Hematopoietic multipotent progenitor cell treated with erythropoietin and hydrocortisone succinate and interleukin-3 and kit ligand, for 4 days (in vitro differentiated cells): ENCODE data around the gene DCC.
A peak's percentile ranks its signal among the peaks of the same experiment; 100 is the strongest.
"Not testable (repeated sequence)": the region's sequence is repeated elsewhere in the genome, so short reads cannot be mapped to it uniquely, and the experiment has no call there.

Source experiments
- DNase-seq: peaks from one replicate; pipeline ENCODE4 v3.0.0-alpha.2; 2015

The DCC gene

DNA sequence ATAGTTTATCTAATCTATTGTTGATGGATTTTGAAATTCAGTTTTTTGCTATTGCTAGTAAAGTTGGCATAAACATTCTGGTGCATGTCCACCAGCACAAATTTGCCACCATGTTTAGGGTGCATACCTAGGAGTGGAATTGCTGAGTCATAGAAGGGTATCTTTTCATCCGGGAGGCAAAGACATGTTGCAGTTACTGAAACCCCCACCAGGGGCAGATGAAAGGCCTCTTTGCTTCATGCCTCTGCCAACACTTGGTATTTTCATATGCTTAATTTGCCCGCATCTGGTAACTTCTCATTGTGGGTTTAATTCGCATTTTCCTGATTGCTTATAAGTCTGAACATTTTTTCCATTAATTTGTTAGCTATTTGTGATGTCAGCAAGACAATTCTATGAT lies 8.2 kb downstream of the DCC start:
- peak; percentile 49 for DNase-seq

DNA sequence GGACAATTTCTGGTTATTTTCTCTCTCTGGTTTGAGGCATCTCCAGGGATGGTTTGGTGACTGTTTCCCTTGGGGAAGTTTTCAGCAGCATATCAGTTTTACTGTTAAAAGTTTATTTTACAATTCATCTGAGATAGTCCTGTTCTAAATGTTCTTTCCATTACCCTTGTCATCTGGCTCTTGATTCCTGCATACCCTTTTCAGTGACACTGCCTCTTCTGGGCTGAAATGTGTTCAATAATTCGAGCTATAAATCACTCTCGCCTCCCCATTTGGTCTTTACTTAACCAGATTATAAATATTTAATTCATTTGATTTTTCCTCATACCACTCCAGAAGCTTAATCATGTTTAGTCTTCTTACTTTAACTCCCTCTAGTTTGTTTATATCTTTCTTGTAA lies 9.5 kb downstream of the DCC start:
- DNase-seq: no peak

DNA sequence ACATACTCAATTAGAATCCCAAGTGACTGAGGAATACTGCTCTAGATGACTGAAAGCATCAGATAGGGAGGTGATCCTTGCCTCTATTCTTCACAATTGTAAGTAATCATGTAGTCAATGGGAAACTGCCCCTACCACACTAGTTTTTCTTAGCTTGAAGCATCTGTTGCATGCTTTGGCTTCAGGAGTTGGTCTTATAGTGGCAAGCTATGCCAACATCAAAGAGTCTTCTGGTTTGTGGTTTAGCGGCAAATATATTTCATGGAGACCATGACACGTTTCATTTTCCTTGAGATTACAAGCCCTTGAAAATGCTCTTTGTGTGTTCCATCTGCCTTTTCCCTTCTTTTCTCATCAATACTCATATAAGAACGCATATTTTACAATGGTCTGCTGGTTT lies 12.9 kb downstream of the DCC start:
- no peak for DNase-seq

- no peak for DNase-seq
Observed at GRCh38 chr18:52353589-52353988, 13.6 kb downstream of the DCC start.

DNA sequence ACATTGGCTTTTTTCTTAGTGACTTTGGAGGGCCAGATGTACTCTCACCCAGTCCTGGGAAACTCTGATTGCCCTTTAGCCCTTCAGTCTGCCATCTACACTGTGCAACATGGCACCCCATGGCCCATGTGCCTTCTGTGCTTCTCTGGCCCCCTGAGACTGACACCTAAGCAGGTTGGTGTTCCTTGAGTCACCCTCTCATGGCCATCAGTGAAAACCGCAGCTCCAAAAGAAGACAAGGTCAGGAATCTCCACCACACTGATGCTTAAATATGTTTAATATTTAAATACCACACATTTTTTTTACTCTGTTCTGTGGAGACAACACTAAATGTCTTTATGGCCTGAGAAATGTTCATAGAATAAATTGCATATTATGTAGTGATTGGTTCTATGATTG lies 23.9 kb downstream of the DCC start:
- DNase-seq: no peak

DNA sequence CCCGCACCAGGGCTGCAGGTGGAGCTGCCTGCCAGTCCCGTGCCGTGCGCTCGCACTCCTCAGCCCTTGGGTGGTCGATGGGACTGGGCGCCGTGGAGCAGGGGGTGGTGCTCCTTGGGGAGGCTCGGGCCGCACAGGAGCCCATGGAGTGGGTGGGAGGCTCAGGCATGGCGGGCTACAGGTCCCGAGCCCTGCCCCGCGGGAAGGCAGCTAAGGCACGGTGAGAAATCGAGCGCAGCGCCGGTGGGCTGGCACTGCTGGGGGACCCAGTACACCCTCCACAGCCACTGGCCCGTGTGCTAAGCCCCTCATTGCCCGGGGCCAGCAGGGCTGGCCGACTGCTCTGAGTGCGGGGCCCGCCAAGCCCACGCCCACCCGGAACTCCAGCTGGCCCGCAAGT lies 26.9 kb downstream of the DCC start:
- not testable (repeated sequence) for DNase-seq

- no peak for DNase-seq
Observed at GRCh38 chr18:52367953-52368742, 28.2 kb downstream of the DCC start.

GRCh38 chr18:52370841-52371240 lies 30.8 kb downstream of the DCC start:
- DNase-seq: no peak

- no peak for DNase-seq
Observed at GRCh38 chr18:52376104-52376503, 36.1 kb downstream of the DCC start.

DNA sequence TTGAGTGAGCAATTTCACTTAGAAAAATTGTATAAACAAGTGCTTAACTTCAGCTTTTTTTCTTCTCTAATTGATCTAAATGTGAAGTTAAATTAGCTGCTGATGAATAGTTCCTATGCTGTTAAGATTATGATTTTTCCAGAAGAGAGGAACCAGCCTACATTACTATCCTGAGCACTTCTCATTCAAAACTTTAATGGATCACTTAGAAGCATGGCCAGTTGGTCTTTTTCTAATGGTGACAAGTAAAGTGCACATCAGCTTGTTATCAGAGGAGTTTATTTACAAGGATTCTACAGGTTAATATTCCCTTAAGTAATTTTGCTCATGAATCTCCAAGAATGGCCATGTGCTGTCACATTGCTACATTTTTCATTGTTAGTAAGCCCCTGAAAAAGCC lies 37.1 kb downstream of the DCC start:
- DNase-seq: no peak

DNA sequence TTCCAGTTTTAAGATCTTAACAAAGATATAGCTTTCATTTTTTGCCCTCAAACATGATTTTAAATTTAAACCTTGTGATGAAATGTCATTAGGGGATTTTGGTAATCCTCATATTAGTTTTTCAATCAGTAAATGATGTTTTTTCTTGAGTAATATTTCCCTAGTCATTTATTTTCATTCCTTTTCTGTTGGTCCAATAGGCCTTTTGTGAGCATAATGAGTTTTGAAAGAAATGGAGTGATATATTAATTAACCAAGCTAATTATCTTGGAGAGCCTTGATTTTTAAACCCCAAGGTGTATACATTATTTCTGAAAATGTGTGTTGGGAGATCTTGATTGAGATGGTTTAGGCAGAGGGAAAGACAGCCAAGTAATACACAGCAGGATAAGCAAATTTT lies 46.3 kb downstream of the DCC start:
- no peak for DNase-seq

DNA sequence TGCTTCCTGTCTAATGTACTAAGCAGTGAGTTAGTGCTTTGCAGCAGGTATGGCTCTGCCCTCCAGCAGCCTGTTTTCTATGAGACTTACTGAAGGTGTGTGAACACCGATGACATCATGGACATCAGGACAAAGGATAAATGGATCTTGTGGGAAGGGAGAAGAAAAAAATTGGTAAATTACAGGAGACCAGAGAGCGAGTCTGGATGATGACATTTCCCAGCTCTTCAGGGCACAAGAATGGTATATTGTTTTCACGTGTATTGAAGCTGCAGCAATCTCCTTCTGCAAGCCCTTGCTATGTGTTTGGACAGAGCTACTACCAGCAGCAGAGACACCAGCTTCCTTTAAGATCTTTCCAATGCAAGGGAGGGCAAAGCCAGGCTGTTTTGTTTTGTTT lies 47.2 kb downstream of the DCC start:
- no peak for DNase-seq

GRCh38 chr18:52391810-52392559 lies 52.0 kb downstream of the DCC start:
- DNase-seq: no peak

DNA sequence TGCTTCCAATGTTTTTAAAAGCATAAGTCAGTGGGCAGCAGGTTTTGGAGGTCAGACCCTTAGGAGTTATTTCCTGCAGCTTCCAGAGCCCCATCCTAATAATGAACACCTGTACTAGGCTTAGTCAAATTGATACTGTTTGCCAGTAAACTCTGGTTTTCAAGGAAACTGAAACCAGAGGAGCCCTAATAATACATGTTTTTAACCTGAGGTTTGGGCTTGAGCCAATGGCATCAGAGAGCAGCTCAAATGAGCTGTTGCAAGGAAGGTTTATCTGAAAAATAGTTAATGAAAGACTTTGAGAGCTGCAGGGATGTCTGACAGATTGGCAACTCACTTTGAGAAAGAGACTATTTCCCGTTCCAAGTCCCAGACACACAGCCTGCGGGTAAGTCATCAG lies 54.6 kb downstream of the DCC start:
- DNase-seq: no peak

- DNase-seq: no peak
Observed at GRCh38 chr18:52395146-52395852, 55.3 kb downstream of the DCC start.

GRCh38 chr18:52401236-52401635 lies 61.2 kb downstream of the DCC start:
- no peak for DNase-seq

DNA sequence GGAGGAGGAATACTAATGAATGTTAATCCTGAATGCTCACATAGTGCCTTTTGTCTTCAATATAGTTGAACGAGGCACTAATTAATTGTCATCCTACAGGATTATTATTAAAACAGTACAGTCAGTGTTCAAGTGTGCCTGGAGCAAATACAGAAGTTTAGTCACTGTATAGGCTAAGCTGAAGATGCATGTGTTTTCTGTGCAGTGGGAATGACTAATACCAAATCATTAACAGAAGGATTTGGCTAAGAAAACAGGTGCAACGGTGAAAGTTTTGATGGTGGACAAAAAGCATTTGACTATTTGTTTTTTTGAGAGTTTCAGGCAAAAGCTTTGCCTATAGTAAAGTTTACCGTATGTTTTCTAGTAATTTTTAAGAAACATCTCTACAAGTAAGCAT lies 62.8 kb downstream of the DCC start:
- DNase-seq: no peak

DNA sequence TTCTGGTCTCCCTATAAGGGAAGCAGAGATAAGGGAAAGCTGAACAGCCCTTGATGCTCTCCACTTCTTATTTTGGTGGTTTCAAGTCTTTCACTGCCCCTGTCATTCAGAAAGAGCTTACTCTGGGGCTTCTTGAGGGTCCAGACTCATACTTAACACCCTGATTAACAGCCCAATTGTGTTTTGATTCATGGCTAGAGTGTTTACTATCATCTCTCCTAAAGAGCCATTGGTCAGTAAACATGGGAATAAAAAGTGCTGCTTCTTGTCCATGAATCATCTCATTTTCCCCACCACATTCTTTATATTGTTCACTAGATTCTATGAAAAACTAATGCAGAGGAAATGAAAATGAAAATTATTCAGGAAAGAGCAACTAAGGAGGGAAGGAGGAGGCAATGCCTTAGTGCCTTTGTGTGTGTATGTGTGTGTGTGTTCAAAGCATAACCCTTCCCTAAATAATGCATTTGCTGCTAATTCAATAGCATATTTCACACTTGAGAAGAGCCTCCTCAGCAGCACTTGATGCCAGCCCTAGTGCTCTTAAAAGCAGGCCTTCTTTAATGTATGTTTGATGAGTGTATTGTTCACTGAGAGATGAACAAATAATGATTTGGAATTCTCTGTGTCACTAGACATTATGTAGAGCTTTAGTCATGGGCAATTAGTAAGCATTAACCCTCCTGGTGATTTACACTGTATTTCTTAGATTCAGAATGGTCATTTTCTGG lies 63.5 kb downstream of the DCC start:
- no peak for DNase-seq

DNA sequence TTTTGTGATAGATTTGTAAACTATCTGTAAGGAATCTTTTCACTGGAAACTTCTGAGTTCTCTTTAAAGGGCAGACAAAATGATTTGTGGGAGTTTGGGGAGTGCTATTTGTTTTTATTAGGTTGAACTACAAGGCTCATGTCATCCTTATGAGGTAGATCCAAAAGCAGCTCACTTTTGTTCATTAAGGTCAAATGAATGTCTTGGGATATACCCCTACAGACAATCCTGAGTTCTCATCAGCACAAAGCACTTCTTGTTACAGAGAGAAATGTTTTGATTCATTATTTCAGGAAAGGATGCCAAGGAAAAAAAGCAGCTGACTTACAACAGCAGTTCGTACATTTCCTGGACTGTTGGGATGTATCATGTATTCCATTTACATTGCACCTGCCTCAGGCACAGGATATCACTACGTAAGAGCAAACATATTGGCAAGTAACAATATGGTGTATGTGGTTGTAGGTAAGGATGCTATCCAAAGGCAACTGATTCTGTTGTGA lies 68.9 kb downstream of the DCC start:
- DNase-seq: no peak

DNA sequence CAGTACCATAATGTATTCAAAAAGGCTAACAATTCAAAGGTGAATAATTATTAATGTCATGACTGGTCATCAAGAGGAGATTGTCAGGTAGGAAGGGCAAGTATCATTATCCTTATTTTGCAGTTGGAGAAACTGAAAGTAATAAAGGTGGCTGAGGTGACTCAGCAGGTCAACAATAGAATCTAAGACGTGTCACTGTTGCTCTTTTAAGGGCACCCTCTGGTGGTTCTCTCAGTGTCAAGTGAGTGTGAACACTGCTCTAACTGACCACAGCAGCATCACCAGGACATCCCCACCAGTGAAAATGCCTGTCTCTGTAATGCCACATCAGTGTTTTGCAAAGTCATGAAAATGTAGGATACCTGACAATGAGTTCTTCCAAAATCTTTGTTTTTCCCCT lies 69.7 kb downstream of the DCC start:
- no peak for DNase-seq

- no peak for DNase-seq
Observed at GRCh38 chr18:52415131-52415530, 75.1 kb downstream of the DCC start.

DNA sequence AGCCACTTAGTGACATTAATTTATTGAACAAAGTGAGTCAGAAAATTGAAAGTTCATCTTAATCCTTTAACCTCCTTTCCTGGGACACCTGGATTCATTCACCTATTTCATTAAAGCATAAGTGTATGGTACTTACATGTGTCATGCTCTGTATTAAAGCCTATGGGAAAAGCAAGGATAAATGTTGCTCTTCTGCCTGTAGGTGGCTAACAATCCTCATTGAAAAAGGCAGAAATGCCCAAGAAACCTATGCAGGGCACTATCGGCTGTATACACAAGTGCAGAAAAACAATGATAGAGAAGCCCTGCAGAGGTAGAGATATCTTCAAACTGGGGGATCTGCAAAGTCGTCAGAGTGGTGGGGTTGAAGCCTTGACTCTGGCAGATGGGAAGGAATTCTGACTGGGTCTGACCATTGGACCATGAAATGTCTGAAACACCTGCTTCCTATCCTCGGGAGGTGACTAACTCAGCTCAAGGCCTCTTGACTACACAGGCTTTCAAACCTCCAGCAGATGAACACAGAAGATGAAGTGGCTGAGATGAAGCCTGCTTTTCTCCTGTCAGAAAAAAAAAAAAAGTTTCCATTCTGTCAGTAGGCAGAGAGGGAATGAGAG lies 83.1 kb downstream of the DCC start:
- no peak for DNase-seq

DNA sequence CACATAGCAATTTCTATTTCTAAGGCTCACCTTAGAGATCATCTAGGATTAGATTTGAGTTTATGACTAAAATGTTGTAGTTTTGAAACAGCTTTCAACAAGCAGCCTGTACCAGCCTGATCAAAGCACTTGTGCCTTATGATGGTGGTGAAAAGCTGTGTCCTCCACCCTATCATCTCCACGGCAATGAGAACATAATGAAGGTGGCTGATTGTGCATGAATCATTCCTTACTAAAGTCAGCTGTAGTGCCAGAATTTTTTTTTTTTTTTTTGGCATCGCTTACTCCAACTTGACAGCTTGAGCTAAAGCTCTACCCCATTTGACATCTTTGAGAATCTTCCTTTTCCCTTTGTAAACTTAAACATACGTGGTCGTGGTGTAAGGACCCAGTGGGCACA lies 86.0 kb downstream of the DCC start:
- no peak for DNase-seq
